Muscle of leg (tissue), 11 donors: ENCODE measurements around the gene NRP2. TPM values are rescaled to one million over a fixed set of nuclear protein-coding genes. Genes with fewer than 3 reads are reported as not detected.

Experiments used
- DNase-seq: peaks from one replicate; pipeline ENCODE4 v3.0.0; 2013
- H3K27ac ChIP-seq: one replicate; pipeline ENCODE4 v1.5.1; 2013; ENCODE audit warnings: mild to moderate bottlenecking, low read length, control low read depth
- H3K27me3 ChIP-seq: one replicate; pipeline ENCODE4 v1.6.1; 2013; ENCODE audit warnings: low read length; ENCODE audit not compliant: control insufficient read depth, insufficient read depth
- H3K36me3 ChIP-seq: one replicate; pipeline ENCODE4 v1.6.1; 2013; ENCODE audit warnings: low read length; ENCODE audit not compliant: control insufficient read depth, insufficient read depth
- H3K4me1 ChIP-seq: one replicate; pipeline ENCODE4 v1.6.1; 2013; ENCODE audit warnings: low read length; ENCODE audit not compliant: control insufficient read depth, insufficient read depth
- H3K4me3 ChIP-seq: one replicate; pipeline ENCODE4 v1.5.1; 2013; ENCODE audit warnings: low read length, control low read depth
- H3K9me3 ChIP-seq: replicated peaks from 2 replicates; pipeline ENCODE4 v1.6.1; 2013; ENCODE audit warnings: low read depth, low read length; ENCODE audit not compliant: control insufficient read depth
- WGBS: methylation state at CpG from one replicate; pipeline ENCODE4 v1.1.5; 2013; ENCODE audit warnings: missing lambda C conversion rate; ENCODE audit not compliant: insufficient coverage; 5-methylcytosine and 5-hydroxymethylcytosine counted together
- polyA plus RNA-seq, 8 donors: library from polyadenylated mRNA; unstranded; fragments of 120-200 nt; gene quantifications; one replicate each; pipeline versions ENCODE4 v1.2.1 to v1.2.3, GENCODE V29; 2013; ENCODE audit warnings: inconsistent platforms in 1 of 8, low replicate concordance in 1 of 8; ENCODE audit not compliant: insufficient read length in 8 of 8, insufficient read depth in 1 of 8
- total RNA-seq: library from RNA; stranded (reverse); fragments of 120-200 nt; gene quantifications from one replicate; pipeline ENCODE4 v1.2.4, GENCODE V29; 2013

The NRP2 gene
- total and polyA plus RNA-seq, 9 donors: 11.6 to 27.9 (median 18.6) TPM

DNA sequence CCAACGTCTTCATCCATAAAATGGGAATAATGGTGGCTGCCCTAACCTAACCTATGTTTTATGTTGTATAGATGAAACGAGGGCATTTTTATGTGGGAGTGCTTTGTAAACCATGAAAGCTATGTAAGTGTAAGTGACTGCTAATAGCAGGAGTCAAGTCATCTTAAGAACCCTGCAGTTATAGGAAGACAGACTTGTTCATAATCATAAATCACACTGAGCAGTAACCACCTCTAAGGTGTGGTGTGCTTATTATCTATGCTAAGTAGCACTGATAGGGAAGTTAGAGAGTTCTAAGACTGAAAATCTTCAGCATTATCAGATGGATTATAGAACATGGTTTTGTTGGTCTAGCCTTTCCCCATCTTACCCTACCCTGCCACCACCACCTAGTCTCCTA lies 24.2 kb upstream of the NRP2 start:
- H3K4me3 ChIP-seq: no peak overlapping the region
- H3K9me3 ChIP-seq: no peaks in the 10 kb centered on the region
- no peak overlapping the region for H3K27ac ChIP-seq
- DNase-seq: no peak
- H3K36me3 ChIP-seq: no peaks in the 10 kb centered on the region
- peaks cover 30% of the 10 kb centered on the region for H3K4me1 ChIP-seq
- no peaks in the 10 kb centered on the region for H3K27me3 ChIP-seq
- no CpG with 5 or more reads among the region's 2 CpGs for WGBS

DNA sequence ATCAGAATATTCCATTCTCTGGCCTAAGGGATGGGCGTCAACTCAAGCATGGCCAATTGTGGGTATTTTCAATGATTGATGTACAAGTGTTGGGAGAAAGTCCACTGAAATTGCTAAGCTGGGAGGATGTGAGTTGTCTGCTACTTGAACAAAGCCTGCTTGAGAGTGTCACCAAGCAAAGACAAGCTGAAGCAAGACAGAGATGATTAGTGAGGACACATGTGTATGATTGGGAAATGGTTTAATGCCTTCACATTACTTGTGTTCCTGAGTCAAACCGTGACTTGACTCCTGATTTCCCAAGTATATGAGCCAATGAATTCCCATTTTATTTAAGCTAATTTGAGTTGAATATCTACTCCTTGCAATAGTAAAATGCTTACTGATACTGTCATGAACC lies 23.7 kb upstream of the NRP2 start:
- H3K27me3 ChIP-seq: no peaks in the 10 kb centered on the region
- no peak for DNase-seq
- 67% methylated on average over 1 of the region's 2 CpGs for WGBS
- no peak overlapping the region for H3K4me3 ChIP-seq
- H3K9me3 ChIP-seq: no peaks in the 10 kb centered on the region
- peaks cover 30% of the 10 kb centered on the region for H3K4me1 ChIP-seq
- no peaks in the 10 kb centered on the region for H3K36me3 ChIP-seq
- H3K27ac ChIP-seq: no peak overlapping the region

DNA sequence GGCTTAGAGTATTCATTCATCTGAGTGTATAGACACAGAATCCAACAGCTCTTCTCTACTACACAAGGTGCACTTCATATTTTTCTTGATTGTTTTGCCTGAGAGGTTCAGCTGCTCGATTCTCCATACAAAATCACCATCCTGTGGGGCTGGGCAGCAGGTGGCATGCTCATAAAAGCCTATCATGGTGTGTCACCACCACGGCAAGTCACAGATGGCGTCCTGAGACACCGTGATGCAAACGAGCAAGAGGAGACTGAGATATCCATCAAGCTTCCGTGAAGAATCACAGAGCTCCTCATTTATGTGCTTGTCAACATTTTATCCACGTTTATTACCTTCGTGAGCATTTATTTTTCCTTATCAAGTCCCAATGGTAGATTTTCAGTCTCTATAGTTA lies 22.4 kb upstream of the NRP2 start:
- H3K27ac ChIP-seq: peak overlapping the region; percentile 82

DNA sequence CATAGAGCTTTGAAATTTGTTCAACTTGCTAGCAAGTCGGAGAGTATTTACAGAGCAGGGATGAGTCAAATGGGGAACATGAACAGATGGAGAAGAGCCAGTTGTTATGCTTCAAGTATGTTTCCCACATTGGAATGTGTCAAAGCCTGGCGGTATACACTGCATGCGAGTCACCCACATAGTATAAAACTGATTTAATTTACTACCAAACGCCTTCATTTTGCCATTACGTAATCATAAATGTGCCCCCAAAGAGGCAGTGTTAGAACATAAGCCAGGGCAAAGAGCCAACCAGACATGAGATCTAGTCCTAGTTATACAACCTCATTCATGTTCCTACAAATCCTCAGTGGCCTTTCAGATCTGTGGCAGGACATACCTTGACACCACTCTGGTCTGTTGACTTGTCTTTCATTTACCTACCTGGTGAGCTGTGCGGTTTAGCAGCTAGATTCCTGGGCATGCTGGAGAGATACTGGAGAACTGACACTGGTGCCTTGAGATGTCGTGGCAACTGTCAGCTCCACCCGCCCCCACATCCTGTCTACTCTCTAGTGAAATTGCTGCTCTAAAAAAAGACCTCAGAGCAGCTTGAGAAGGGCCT lies 21.7 kb upstream of the NRP2 start:
- WGBS: 23% methylated on average over 5 of the region's 8 CpGs
- H3K9me3 ChIP-seq: no peaks in the 10 kb centered on the region
- H3K36me3 ChIP-seq: no peaks in the 10 kb centered on the region
- H3K27me3 ChIP-seq: no peaks in the 10 kb centered on the region
- DNase-seq: peak; percentile 84
- no peak overlapping the region for H3K4me3 ChIP-seq
- peak overlapping the region; percentile 82 for H3K27ac ChIP-seq
- H3K4me1 ChIP-seq: peaks cover 29% of the 10 kb centered on the region

More for the DNA sequence above, 22.4 kb upstream of the NRP2 start:
- WGBS: 59% methylated on average over 5 of the region's 8 CpGs
- H3K4me3 ChIP-seq: no peak overlapping the region
- peaks cover 30% of the 10 kb centered on the region for H3K4me1 ChIP-seq
- H3K9me3 ChIP-seq: no peaks in the 10 kb centered on the region
- no peak for DNase-seq
- H3K27me3 ChIP-seq: no peaks in the 10 kb centered on the region
- H3K36me3 ChIP-seq: no peaks in the 10 kb centered on the region

GRCh38 chr2:205661281-205661680 lies 21.0 kb upstream of the NRP2 start:
- DNase-seq: no peak
- Histone ChIP-seq H3K36me3 (no peaks in the 10 kb centered on the region), H3K27me3 (no peaks in the 10 kb centered on the region), H3K4me1 (peaks cover 24% of the 10 kb centered on the region), H3K9me3 (no peaks in the 10 kb centered on the region), H3K4me3 (no peak overlapping the region), H3K27ac (peak overlapping the region; percentile 82)
- WGBS: no CpG with 5 or more reads among the region's 5 CpGs

DNA sequence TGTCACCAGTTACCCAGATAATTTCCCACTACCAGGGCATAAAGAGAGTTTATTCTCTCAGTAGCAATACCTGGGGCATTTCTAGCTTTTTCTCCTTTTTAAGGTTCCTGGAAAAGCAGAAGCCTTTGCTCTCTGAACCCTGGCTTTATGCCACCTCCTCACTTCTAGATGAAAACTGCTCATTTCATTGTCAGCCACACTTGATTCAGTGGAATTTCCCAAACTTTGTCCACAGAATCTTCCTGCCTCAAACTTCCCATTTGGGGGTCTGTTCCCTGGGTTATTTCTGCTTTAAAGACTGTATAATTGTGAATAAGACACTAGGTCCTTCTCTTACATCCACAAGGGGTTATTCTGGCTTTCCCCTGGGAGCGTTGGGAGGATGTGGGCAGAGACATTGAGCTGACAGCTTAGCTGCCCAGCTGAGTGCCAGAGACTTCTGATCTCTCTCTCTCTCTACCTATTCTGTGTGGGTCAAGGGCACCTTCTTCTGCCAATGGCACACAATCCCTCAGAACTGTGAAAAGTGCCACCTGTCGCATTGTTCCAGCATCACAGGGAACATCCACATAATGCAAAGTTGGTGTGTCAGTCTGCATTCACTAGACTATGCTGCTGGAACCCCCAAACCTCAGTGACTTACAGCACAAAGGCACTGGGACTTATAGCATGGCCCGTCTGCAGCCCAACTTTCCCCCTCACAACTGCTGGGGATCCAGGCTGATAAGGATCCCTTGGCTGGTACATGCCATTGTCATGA lies 19.9 kb upstream of the NRP2 start:
- H3K9me3 ChIP-seq: no peaks in the 10 kb centered on the region
- H3K4me3 ChIP-seq: no peak overlapping the region
- no peaks in the 10 kb centered on the region for H3K36me3 ChIP-seq
- WGBS: 100% methylated on average over 1 of the region's 3 CpGs
- no peak for DNase-seq
- H3K4me1 ChIP-seq: peaks cover 17% of the 10 kb centered on the region
- H3K27ac ChIP-seq: no peak overlapping the region
- no peaks in the 10 kb centered on the region for H3K27me3 ChIP-seq

GRCh38 chr2:205665791-205666190 lies 16.5 kb upstream of the NRP2 start:
- H3K9me3 ChIP-seq: no peaks in the 10 kb centered on the region
- DNase-seq: no peak
- no peaks in the 10 kb centered on the region for H3K27me3 ChIP-seq
- peaks cover 6% of the 10 kb centered on the region for H3K4me1 ChIP-seq
- no peaks in the 10 kb centered on the region for H3K36me3 ChIP-seq
- no peak overlapping the region for H3K27ac ChIP-seq
- H3K4me3 ChIP-seq: no peak overlapping the region
- no CpG with 5 or more reads among the region's 2 CpGs for WGBS

DNA sequence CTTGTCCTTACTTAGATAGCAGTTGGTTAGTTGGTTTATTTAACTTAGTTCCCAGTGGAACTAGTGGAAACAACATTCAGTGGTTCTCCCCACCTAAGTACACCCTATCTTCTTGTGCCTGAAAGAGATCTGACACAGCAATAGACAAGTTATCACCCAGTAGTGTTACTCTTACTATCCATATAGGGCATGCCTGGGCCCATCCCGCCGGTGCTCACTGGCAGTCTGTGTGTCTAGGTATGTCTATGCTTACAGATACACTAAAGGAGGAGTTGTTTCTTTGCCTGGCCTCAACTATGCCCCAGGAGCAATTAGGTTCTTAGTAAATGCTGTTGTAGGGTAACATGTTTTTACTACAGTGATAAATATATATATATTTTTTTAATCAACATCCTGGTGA lies 12.0 kb upstream of the NRP2 start:
- DNase-seq: no peak
- no peak overlapping the region for H3K27ac ChIP-seq
- no peaks in the 10 kb centered on the region for H3K36me3 ChIP-seq
- H3K4me3 ChIP-seq: no peak overlapping the region
- no peaks in the 10 kb centered on the region for H3K9me3 ChIP-seq
- no peaks in the 10 kb centered on the region for H3K4me1 ChIP-seq
- WGBS: no CpG with 5 or more reads among the region's 2 CpGs
- no peaks in the 10 kb centered on the region for H3K27me3 ChIP-seq

GRCh38 chr2:205673312-205673711 lies 9.0 kb upstream of the NRP2 start:
- H3K9me3 ChIP-seq: no peaks in the 10 kb centered on the region
- no peak overlapping the region for H3K4me3 ChIP-seq
- peaks cover 2% of the 10 kb centered on the region for H3K4me1 ChIP-seq
- no peaks in the 10 kb centered on the region for H3K36me3 ChIP-seq
- no peak overlapping the region for H3K27ac ChIP-seq
- WGBS: no CpG with 5 or more reads among the region's 1 CpG
- DNase-seq: no peak
- no peaks in the 10 kb centered on the region for H3K27me3 ChIP-seq

DNA sequence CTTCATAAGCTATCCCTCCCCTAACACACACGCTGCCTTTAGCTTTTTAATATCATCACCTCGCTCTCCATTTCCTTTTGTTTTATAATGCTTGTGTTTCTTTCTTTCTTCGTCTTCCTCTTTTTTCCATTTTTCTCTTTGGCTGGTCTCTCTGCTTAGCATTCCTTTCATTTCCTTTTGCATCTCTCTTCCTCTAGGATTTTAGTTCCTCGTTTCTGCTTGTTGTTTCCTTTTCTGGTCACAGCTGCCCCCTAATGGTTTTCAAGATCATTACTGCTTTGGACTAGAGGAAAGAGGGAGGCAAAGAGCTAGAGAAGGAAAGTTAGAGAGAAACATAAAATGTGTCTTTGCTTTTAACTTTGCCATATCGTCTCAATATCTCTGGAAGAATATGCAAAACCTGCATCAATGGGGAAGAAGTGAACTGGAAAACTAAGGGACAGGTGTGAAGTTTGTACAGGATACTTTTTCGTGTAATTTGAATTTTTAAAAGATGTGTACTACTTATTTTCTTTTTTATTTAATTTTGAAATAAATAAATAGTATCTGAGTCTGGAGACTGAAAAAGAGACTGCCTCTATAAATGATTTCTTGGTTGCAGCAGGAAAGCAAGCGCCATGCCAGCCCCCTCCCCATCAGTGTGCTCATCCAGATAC lies 6.3 kb upstream of the NRP2 start:
- Histone ChIP-seq H3K4me1 (peaks cover 2% of the 10 kb centered on the region), H3K27me3 (no peaks in the 10 kb centered on the region), H3K4me3 (no peak overlapping the region), H3K27ac (no peak overlapping the region), H3K9me3 (no peaks in the 10 kb centered on the region), H3K36me3 (no peaks in the 10 kb centered on the region)
- DNase-seq: peak; percentile 90
- 20% methylated on average over 2 of the region's 7 CpGs for WGBS
